NCI-H187 treated with DMSO at 0.1 percent for 48 hours (cell line): ENCODE results near the gene IL3RA.
"Not testable (repeated sequence)": the region's sequence is repeated elsewhere in the genome, so short reads cannot be mapped to it uniquely, and the experiment has no call there.

Experiments used
- DNase-seq: peaks from one replicate; lab custom pipeline; 2025; lab: John Stamatoyannopoulos, UW

Gene IL3RA

DNA sequence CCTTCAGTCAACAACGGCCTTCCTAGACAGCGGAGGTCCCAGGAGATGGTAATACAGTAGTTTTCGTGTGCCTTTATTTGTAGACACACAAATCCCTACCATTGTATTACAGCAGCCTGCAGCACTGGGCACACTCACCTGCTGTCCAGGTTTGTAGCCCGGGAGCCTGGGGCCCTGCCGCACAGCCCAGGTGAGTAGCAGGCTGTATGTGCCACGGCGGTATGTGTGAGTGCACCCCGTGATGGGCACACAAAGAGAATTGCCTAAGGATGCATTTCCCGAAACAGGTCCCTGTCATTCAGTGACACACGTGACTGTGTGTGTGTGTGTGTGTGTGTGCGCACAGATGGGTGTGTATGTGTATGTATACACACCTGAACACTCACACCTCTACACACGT, 63.5 kb downstream of the IL3RA start:
- no peak for DNase-seq

DNA sequence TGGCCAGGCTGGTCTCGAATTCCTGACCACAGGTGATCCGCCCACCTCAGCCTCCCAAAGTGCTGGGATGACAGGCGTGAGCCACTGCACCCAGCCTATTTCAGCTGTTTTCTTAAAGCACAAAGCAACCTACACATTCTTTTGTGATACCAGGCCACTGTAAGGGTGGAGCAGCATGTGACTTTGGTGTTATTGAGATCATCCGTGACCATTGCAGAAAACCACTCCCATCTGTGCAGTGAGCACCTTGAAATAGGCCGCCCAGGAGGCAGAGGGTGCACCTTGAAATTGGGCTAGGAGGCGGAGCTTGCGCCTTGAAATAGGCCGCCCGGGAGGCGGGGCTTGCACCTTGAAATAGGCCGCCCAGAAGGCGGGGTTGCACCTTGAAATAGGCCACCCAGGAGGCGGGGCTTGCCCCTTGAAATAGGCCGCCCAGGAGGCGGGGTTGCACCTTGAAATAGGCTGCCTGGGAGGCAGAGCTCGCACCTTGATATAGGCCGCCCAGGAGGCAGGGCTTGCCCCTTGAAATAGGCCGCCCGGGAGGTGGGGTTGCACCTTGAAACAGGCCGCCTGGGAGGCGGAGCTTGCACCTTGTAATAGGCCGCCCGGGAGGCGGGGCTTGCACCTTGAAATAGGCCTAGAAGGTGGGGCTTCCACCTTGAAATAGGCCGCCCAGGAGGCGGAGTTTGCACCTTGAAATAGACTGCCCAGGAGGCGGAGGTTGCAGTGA, 64.3 kb downstream of the IL3RA start:
- DNase-seq: no peak

DNA sequence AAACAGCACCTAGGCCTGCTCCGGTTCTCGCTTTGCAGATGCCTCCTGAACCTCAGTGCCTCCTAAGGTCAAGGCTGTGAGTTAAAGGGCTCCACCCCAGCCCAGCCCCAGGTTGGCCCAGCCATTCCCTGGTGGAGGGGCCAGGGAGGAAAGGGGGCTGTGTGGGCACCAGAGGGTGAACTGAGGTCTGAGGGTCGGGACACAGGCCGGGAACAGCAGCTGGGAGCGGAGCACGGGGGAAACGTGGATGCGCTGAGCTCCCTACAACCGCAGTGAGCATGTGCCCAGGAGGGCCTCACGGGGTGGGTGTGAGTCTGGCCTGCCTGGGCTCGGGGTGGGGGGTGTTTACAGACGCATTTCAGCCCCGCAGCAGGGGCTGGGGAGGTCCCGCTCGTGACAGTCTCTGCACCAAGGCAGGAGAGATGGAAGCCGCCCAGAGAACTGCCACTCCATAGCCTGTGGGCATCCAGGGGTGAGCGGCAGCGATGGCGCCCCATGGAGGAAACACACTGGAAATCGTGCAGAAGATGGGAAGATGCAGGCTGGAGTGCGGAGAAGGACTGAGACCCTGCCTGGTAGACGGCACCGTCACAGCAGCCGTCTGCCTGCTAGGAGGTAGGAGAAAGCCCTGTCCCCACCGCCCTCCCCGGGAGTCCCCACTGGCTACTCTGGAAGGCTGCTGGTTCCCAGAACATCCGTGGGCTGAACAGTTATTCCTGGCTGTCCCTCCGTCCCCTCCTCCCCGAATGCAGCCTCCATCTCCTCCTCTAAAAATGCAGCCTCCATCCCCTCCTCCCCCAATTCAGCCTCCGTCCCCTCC, 65.2 kb downstream of the IL3RA start:
- DNase-seq: no peak

DNA sequence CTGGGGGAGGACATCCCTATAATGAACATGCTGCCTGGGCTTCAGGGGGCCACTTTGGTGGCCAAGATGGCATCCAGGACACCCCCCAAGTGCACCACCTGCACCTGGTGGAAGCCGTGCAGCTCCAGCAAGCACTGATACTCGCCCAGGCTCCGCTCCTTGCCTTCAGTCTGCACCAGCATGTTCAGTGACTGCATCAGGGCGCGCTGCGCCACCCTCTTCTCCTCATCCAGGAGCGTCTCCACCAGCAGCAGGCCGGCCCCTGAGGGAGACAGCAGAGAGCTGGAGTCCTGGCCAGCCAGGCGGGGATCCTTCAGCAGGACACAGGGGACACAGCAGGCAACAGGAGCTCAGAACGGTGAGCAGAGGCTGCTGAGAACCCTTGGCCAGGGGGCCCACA, 66.6 kb downstream of the IL3RA start:
- DNase-seq: no peak

DNA sequence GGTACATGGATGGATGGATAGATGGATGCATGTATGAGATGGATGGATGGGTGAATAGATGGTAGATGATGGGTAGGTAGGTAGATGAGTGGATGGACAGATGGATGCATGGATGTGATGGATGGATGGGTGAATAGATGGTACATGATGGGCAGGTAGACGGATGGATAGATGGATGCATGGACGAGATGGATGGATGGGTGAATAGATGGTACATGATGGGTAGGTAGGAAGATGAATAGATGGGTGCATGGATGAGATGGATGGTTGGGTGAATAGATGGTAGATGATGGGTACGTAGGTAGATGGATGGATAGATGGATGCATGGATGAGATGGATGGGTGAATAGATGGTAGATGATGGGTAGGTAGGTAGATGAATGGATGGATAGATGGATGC, 67.3 kb downstream of the IL3RA start:
- not testable (repeated sequence) for DNase-seq

DNA sequence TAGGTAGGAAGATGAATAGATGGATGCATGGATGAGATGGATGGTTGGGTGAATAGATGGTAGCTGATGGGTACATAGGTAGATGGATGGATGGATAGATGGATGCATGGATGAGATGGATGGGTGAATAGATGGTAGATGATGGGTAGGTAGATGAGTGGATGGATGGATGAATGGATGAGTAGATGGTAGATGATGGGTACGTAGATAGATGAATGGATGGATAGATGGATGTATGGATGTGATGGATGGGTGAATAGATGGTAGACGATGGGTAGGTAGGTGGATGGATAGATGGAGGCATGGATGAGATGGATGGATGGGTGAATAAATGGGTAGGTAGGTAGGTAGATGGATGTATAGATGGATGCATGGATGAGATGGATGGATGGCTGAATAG, 69.2 kb downstream of the IL3RA start:
- DNase-seq: not testable (repeated sequence)

DNA sequence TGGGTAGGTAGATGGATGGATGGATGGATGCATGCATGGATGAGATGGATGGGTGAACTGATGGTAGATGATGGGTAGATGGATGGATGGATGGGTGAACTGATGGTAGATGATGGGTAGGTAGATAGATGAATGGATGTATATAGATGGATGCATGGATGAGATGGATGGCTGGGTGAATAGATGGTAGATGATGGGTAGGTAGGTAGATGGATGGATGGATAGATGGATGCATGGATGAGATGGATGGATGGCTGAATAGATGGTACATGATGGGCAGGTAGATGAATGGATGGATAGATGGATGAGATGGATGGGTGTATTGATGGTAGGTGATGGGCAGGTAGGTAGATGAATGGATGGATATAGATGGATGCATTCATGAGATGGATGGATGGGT, 70.5 kb downstream of the IL3RA start:
- no peak for DNase-seq

DNA sequence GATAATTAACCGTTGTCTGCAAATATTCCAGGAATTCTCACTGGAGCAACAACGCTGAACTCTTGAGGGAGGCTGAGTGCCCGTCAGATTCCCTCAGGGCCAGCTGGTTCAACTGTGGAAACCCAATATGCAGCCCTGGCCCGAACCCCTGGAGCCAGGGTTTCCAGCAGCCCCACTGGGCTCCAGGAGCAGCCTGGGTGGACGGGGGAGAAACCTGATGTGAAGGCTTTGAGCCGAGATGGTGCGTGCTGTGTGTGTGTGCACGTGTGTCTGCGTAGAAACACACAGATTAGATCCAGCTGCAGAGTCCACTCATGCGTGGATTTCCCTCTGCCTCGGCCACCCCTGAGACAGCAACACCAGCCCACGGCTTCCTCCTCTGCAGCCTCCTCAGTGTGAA, 74.7 kb downstream of the IL3RA start:
- DNase-seq: no peak

DNA sequence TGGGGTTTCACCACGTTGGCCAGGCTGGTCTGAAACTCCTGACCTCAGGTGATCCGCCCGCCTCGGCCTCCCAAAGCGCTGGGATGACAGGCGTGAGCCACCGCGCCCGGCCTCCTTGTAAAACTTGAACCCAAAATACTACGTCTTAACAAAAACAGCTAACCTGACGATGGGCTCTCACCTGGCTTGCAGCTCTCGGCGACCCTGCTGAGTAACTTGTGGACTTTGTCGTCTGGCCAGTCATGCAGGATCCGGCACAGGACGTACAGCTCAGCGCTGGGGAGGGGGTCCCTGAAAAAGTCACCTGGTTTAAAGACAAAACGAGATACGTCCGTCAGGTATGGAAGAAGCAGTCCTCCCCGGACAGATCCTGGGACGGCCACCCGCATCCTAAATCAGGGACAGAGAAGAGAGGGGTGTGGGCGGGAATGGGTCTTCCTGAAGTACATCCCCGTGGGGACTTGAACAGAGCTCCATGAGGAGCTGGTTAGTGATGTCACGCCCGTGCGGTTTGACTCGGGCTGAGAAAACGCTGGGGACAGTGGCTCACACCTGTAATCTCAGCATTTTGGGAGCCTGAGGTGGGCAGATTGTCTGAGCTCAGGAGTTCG, 76.1 kb downstream of the IL3RA start:
- no peak for DNase-seq

DNA sequence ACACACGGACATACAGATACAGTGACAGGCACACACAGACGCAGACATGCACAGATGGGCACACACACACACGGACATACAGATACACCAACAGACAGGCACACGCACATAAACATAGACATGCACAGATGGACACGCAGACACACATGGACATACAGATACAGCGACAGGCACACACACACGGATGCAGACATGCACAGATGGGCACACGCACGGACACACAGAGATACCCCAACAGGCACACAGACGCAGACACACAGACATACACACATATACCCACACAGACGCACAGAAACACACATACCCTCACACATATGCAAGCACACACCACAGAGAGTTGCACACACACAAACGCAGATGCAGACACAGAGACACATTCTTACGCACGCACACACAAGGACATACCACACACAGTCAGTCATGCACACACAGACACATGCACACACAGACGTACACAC, 79.8 kb downstream of the IL3RA start:
- no peak for DNase-seq

DNA sequence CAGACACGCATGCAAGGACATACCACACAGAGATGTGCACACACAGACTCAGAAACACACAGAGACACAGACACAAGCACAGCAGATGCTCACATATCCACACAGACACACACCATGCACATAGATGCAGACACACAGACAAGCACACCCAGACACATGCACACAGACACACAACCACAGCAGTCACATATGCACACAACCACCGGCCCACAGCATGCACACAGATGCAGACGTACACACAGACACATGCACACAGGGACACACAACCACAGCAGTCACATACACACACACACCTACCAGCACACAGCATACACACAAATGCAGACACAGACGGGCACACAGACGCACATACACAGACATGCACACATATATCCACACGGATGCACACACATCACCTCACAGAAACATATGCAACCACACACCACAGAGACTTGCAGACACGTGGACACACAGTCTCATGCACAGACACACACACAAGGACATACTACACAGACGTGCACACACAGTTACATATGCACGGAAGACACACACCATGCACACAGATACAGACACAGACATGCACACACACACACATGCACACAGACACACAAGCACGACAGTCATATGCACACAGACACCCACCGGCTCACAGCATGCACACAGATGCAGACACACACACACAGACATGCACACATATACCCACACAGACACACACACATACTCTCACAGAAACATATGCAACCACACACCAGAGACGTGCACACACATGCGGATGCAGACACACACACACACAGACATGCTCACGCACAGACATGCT, 80.6 kb downstream of the IL3RA start:
- no peak for DNase-seq

DNA sequence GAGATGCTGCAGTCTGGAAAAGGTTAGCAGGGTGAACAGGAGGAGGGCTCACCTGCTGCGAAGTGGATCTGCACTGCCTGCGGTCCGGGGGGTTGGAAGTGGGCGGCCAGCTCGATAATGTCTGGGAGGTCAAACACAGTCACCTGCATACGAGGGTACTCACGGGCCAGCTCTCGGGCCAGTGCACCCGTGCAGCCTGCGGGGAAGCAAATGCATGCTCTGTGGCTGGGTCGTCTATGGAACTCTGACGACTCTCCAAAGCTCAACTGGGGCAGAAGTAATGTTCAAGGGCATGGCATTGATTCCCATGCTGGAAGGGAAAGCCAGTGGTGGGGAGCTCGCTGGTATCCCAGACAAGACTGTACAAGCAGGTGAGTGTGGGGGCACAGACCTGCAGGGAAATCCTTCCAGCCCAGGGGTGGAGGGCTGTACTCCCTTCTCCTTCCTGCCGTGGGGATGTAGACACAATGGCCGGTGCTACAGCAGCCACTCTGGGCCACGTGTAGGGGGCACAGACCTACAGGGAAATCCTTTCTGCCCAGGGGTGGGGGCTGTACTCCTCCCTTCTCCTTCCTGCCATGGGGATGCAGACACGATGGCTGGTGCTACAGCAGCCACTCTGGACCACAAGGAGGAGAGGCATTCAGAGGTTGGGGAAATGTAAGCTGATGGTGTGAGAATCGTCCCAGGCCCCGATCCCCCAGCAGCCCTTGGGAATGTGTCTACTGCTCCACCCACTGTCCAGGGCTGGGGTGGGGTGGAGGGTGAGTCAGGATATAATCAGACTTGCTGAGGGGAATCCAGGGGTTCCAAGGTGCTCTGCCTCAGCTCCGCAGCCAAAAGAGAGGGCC, 81.6 kb downstream of the IL3RA start:
- DNase-seq: no peak

DNA sequence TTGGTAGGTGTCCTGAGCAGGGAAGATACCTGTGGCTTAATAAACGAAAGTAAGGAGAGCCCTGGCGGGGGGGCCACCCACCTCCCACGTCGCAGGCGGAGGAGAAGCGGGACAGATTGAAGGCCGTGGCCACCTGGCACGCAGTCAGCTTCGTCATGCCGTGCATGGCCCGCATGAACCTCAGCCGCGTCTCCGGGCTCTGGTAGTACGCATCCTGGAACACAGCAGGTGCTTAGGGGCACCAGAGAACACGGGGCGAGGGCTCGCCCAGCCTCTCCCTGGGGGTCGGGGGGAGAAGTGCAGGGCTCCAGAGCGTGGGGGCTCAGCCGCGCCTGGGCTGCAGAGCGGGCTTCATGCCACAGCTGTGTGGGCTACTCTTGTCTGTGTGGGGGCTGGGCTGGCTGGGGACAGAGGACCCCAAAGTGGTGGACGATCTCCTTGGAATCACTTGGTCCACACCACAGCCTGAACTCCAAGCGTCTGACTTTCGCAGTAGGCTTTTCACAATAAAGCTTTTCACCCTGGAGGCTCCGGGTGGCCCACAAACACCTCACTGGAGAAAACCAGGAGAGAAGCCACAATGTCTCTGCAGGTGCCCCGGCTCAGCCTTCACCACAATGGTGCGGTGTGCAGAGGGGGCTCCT, 82.4 kb downstream of the IL3RA start:
- no peak for DNase-seq

DNA sequence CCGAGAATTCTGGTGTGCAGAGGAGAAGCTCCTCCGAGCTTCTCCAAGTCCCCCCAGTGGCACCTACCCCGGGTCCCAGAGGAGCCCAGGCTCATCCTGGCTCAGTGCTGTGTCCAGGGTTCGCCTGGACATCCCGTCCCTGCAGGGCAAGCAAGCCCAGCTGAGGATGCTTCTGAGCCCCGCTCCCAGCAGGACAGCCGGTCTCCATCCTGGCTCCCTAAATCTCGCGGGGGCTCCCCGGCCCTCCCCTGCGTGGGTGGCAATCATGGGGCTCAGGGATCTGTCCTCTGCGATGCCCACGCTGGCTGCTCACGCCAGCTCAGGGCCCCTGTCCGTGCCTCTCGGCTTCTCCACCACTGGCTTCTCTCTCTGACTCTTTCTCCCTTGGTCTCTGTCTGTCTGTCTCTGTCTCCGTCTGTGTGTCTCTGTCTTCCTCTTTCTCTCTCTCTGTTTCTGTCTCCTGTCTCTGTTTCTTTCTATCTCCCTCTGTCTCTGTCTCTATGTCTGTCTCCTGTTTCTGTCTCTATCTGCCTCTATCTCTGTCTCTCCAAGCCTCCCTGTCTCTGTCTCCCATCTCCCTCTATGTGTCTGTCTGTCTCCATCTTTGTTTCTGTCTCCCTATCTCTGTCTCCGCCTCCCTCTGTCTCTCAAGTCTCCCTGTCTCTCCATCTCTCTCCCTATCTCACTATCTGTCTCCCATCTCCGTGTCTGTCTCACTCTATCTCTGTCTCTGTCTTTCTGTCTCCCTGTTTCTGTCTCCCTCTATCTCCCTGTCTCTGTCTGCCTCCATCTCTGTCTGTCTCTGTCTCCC, 83.2 kb downstream of the IL3RA start:
- DNase-seq: no peak

DNA sequence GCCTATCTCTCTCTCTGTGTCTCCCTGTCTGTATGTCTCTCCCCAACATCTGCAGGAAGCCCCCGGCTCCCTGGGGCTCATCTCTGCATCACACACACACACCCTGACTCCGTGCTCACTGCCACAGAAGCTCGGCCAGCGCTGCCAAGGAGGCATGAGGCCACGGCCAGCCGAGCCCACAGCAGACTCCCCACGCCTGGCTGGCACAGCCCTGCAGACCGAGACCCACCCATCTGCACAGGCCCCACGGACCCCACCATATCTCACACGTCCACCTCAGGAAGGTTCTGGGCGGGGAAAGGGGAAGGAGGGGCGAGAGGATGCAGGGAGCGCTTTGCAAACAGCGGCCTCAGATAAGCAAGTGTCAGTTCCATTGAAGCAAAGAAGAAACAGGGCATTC, 83.8 kb downstream of the IL3RA start:
- DNase-seq: no peak

DNA sequence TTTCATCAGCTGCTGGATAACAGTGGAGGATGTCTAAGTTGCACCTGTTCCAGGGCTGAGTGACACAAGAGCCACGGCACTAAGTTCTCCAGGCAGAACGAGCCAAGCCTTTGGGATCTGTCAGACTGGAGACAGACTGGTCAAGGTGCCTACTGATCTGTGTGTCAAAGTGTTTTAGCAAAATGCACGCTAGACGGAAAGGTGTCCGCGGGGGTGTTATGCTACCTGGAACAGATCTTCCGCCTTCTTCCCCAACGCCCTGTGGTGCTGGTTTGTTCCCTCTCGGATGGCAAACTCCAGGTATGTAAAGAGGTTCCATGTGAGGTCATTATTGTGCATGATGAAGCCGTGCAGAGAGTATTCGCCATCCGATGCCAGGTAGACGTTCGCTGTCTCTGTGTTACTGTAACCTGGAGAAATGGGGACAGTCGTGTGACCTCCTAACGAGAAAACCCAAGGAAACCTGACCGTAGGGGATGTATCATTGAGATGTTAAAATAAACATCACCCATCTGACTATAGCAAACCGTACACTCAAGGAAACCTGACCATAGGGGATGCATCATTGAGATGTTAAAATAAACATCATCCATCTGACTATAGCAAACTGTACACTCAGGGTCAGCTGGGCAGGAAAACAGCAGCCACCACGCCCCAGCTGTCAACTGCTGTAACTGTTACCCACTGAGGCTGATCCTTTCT, 85.0 kb downstream of the IL3RA start:
- no peak for DNase-seq

DNA sequence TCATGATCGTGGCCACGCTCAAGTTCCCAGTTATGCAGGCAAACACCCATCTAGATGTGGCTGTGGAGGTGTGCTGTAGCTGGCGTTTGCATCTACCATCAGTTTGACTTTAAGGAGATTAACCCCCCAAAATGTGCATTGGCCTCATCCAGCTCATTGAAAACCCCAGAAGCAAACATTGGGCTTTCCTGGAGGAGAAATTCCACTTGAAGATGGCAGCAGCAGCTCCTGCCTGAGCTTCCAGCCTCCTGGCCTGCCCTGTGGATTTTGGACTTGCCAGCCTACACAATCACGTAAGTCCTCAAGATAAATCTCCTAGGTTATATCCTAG, 85.5 kb downstream of the IL3RA start:
- no peak for DNase-seq

DNA sequence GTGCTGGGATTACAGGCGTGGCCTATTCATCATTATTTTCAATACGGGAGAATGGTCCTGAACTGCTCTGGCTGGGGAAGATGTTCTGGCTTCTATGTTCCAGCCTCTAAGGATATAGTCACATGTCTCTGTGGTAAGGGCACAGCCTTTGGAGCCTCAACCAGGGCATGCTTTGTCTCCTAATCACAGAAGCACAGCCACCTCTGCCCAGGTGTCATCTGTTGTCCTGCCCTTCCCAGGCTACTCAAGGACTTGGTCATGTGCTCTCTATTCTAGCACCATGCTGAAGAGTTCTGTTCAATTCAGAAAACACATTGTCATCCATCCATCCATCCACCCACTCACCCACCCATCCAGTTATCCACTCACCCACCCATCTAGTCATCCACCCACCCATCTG, 86.6 kb downstream of the IL3RA start:
- DNase-seq: no peak

DNA sequence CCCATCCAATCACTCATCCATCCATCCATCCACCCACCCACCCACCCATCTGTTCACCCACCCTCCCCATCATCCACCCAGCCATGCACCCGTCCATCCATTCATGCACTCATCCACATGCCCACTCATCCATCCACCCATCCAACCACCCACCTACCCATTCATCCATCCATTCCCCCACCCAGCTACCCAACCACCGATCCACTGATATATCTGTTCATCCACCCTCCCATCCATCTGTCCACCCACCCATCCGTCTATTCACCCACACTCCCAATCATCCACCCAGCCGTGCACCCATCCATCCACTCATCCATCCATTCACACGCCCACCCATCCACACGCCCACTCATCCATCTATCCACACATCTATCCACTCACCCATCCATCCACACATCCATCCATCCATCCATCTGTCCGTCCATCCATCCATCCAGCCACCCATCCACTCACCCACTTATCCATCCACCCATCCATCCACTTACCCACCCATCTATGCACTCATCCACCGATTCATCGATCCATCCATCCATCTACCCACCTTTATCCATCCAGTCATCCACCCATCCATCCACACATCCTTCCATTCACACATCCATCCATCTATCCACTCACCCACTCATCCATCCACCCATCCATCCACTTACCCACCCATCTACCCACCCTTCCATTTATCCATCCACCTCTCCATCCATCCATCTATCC, 87.7 kb downstream of the IL3RA start:
- DNase-seq: no peak
